Fibroblast of pulmonary artery (primary cell): ENCODE data around the gene VOPP1.

ENCODE experiments used
- DNase-seq: peaks from one replicate; pipeline ENCODE4 v3.0.0-alpha.2; 2010; ENCODE audit warnings: low read depth
- H3K4me3 ChIP-seq: replicated peaks from 2 replicates; pipeline ENCODE4 v1.5.1; 2011; ENCODE audit warnings: low read depth, mild to moderate bottlenecking, control low read depth, low read length, moderate library complexity
- TF ChIP-seq, protein P1 (sequence below): IDR thresholded peaks from 2 replicates; pipeline ENCODE4 v1.5.1; 2011; ENCODE audit warnings: mild to moderate bottlenecking, control low read depth, low read length, inconsistent platforms; ENCODE audit errors: missing control alignments

VOPP1 gene

DNA sequence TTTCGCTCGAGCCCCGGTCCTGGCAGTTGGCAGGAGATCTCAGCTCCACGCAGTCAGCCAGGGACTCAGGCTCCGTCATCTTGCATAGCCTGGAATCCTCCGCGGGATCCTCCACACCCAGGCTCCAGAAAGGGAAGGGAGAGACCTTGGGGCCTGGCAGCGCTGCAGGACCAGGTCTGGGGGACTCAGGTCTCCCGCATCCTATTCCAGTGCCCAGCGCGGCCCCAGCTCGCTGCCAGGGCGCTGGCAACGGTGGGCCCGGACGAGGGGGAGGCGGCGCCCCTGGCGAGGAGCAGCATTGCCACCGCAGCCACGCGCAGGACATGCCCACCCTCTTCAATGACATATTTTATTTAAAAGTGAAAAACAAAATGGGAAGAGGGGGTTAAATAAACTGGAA, 123.8 kb downstream of the VOPP1 start:
- no peak for DNase-seq
- H3K4me3 ChIP-seq = no peak overlapping the region
- TF ChIP-seq, protein P1, sequence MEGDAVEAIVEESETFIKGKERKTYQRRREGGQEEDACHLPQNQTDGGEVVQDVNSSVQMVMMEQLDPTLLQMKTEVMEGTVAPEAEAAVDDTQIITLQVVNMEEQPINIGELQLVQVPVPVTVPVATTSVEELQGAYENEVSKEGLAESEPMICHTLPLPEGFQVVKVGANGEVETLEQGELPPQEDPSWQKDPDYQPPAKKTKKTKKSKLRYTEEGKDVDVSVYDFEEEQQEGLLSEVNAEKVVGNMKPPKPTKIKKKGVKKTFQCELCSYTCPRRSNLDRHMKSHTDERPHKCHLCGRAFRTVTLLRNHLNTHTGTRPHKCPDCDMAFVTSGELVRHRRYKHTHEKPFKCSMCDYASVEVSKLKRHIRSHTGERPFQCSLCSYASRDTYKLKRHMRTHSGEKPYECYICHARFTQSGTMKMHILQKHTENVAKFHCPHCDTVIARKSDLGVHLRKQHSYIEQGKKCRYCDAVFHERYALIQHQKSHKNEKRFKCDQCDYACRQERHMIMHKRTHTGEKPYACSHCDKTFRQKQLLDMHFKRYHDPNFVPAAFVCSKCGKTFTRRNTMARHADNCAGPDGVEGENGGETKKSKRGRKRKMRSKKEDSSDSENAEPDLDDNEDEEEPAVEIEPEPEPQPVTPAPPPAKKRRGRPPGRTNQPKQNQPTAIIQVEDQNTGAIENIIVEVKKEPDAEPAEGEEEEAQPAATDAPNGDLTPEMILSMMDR = no peak

DNA sequence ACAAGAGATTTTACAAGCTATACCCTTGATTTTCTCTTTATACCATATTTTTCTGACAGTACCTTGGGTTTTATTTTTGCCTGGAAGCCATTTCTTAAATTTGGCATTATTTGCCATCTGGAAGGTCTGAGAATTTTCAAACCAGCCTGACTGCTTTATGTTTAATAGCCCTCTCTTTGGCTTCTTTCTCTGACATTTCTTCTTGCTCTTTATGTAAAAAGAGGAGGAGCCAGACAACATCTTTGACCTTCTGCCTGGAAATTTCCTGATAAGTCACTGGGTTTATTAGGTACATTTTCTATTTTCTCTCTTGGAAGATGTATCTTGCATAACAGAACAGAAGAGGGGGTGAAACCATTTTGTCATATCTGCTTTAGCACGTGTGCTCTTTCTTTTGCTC, 127.5 kb downstream of the VOPP1 start:
- TF ChIP-seq, protein P1 = no peak
- DNase-seq = no peak
- no peak overlapping the region for H3K4me3 ChIP-seq

DNA sequence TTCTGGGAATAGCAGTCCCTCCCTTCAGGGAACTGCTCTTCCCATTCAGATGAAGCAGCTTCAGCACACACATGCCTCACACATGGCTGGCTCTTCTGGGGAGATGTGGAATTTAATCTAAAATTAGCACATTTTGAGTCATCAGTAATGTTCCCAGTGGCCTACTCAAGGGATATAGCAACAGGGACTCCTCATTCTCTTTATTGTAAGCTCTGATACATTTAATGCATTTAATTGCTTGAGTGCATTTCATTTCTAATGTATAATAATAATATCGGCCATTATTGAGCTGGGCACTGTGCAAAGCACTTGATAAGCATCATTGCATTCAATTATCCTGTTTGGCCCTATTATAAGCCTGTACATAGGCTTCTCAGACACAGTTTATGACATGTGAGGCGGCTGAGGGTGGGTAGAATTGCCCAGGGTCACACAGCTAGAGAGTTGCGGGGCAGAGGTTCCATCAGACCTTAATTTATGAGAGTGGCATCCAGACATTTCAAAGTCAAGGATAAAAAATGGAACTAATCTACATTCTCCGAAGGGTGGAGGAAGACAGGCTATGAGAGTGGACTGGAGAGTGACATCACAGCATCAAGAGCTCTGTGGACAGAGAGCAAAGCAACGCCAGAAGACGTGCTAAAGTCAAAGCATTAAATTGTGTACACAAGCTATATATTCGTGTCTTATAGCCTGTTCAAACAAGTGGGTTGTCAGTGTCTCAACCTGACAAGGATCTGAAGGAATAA, 130.4 kb downstream of the VOPP1 start:
- TF ChIP-seq, protein P1 = no peak
- peak; percentile 47 for DNase-seq
- H3K4me3 ChIP-seq = no peak overlapping the region

DNA sequence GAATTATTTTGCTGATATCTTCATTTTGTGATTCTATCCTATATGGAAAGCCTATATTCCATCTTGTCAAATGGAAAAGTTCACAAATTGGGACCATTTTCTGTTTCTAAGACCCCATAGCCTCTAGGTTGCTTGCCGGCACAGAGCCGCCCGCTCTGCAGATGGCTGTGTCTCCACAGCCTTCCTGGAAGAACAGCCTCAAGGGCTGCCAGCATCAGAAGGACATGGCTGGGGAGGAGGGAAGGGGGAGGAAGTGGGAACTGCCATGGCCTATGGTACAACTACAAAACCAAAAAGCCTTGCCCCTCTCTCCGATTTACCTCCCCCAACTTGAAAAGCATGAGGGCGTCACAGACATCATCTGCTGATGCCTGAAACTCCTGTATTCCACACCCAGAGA, 131.3 kb downstream of the VOPP1 start:
- H3K4me3 ChIP-seq = no peak overlapping the region
- TF ChIP-seq, protein P1 = no peak
- no peak for DNase-seq

- H3K4me3 ChIP-seq = no peak overlapping the region
- TF ChIP-seq, protein P1 = no peak
- no peak for DNase-seq
Measured at GRCh38 chr7:55440040-55440690, 132.1 kb downstream of the VOPP1 start.

GRCh38 chr7:55439627-55440026, 132.7 kb downstream of the VOPP1 start:
- TF ChIP-seq, protein P1 = no peak
- H3K4me3 ChIP-seq = no peak overlapping the region
- no peak for DNase-seq
